ENCODE results near the gene CDC20B.

Gene CDC20B, protein sequence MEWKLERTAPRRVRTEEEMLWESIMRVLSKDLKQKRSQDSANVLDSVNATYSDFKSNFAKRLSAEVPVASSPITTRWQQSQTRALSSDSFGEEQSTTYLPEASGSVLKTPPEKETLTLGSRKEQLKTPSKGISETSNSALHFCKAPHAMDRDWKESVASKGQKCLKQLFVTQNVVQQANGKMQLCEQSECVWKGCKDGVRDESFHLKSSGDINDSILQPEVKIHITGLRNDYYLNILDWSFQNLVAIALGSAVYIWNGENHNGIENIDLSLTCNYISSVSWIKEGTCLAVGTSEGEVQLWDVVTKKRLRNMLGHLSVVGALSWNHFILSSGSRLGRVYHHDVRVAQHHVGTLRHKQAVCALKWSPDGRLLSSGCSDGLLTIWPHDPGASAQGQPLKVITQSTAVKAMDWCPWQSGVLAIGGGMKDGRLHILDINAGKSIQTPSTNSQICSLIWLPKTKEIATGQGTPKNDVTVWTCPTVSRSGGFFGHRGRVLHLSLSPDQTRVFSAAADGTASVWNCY

DNA sequence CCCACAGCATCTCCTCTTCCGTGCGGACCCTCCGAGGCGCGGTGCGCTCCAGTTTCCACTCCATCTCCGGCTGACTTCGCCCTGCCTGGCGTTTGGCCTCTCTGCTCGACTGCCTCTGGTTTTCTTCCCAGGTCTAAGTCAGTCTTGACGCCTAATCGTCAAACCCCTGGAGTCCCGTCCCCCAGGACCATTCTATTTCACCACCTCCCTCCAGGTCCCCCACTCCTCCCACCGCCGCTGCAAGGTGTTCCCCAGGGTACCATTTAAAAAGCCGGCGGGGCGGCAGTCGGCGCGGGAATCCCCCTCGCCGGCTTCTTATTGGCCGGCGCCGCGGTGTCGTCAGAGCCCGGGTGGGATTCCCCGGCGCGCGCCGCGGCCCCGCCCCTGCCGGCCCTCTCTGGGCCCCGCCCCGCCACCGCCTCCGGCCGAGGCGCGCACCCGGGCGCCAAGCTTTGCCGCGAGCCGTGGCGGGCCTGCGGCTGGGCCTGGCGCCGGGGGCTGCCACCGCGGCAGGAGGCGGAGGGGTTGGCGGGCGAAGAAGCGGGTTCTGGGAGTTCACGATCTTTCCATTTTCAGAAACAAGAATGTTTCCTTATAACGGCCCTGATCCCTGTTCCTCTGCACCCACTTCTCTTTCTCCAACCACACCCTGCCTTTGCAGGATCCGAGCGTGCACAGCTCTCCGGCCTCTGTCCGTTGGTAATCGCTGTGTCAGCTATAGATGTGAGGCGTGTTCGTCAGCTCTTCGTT is at the start of gene CDC20B:
Gene CDC20B (minus strand): TSS at position 241 of the 750 bp plus-strand sequence. CDS start 177 bp downstream, at position 64.
- peak; percentile 84 for DNase-seq

DNA sequence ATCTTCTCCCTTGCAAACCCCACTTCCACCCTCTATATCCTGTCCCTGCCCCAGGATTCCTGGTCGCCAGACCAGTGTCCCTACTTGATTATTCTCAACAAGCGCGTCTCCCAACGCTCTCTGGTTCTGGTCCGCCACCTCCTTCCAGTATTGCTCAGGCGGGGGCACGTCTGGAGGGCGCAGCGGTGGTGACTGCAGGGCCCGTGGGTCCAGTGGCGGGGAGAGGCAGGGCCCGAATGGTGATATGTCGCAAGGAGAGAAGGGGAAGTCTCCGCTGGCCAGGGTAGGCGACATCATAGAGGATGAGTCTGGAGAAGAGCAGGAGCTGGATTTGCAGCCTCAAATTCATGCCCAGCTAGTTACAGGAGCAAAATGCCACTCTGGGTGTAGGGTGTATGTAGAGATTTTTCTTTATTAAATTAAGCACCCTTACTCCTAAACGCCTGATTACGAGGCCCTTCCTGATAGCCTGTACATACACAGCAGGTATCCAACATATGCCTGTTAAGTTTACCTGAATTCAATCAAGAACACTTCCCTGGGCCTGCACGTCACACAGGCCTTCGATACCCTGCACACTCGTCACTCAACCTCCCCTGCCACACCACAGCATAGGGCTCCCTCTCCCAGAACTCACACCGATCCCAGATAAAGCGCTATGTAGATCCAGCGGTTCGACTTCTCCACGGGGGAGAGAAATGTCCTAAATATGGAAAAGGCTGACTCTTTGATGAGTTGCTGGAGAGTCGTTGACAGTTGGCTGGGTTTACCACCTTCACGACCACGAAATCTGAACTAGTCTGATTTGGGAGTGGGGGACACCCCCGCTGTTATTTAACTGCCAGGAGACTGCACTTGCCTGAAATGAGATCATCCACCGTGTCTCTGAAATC is 49.4 kb upstream of the CDC20B start:
- no peak for DNase-seq

DNA sequence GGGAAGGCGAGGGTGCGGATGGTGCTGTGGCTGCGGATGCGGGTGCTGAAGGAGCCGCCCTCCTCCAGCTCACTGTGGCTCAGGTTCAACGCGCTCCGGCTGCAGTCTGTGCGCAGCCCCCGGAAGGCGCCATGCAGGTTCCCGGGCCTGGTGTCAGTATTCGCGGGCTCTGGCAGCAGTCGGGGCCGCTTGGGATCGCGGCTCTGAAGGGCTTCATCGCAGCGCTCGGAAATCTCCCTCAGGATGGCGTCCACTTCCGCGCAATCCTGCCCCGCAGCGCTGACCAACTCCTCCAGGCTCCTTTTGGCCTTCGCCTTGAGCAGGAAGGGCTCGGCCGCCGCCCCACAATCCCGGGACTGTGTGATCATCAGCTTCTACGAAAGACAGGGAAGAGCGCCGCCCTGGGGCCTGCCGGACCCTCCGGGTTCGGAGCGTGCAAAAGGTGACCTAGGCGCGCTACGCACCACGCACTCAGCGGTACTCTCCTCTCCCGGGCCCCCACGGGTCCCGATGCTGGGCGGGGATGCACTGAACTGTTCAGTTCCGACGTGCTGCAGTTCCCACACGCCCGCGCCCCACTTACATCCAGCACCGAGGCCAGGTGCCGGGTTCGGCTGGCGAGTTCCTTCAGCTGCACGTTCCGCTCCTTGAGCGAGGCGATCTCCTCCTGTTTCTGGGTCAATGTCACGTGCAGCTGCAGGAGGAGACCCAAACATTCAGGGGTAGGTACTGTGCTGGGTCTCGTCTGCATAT is 47.6 kb upstream of the CDC20B start:
- no peak for DNase-seq

DNA sequence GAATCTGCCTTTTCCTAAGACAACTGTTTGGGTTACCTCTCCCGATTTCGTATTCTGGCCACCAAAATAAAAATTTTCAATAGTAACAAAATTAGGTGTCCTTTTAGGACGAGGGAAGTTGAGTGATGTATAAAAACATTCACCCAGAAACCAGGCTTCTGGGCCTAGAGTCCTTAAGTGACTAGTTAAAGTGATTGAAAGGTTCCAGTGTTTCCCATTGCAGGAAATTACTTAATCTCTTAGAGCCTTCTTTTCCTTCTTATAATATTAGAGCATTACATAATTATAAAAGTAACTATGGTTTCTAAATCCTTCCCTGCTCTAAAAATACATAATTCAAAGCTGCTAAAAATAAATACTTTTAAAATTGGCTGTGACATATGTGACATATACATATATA is 46.8 kb upstream of the CDC20B start:
- no peak for DNase-seq

DNA sequence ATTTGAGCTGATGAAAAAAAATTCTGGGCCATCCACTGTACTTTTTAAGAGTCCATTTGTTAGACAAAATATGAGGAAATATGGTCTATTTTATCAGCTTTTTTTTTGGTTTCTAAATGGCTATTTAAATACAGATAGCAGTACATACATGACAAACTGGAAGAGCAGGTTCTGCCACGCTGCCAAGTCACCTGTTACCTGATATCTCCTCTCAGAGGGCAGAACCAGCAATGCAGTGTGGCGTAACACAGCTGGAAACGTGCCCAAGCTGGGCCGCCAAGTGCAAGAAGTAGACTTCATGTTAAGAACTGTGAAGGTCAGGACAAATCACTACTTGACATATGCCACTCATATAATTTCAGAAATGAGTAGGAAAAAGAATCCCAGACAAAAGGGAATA is 46.0 kb upstream of the CDC20B start:
- DNase-seq, result no peak

DNA sequence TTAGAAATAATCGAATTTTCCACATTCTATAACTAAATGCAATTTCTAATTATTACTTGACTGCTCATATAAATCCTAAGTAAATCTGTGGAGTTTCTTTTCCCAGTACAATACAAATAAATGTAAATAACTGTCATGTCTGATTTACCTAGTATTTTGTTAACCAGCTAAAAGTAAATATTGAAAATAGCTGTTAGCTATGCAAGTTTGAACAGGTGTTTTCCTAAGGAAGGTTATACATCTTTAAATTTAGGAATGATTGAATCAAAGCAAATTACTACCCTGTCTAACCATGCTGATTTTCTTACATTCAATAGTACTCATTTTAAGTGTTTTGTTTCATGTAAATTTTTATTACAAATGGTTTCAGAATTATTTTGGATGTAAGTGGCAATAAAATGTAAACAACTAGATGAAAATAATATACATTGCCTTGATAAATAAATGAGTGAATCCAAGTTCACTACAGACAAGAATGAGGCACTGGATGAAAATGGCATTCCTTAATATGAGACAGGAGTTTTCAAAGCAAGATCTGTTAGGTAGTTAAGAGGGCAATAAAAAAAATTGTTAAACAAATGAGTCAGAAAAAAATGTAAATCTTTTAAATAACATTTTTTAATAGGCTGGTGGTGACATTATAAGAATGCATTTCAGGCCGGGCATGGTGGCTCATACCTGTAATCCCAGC is 38.4 kb upstream of the CDC20B start:
- DNase-seq, result no peak

DNA sequence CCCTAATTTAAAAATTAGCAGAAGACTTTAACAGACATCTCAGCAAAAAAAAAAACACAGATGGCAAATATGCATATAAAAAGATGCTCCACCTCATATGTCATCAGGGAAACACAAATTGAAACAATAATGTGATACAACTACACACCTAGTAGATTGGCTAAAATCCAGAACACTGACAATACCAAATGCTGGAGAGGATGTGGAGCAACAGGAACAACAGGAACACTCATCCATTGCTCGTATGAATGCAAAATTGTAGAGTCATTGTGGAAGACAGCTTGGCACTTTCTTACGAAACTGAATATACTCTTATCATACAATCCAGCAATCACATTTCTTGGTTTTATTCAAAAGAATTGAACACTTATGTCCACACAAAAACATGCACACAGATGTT is 32.0 kb upstream of the CDC20B start:
- DNase-seq, result no peak

DNA sequence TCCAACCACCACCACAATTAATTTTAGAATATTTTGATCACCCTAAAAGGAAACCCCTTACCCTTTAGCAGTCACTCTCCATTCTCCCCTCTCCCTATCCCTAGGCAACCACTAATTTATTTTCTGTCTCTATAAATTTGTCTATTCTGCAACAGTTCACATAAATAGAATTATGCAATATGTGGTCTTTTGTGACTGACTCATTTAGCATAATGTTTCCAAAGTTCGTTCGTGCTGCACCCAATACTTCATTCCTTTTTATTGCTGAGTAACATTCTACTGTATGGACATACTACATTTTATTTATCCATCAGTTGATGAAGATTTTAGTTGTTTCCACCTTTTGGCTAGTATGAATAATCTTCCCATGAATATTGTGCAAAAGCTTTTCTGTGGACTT is 18.2 kb upstream of the CDC20B start:
- no peak for DNase-seq

DNA sequence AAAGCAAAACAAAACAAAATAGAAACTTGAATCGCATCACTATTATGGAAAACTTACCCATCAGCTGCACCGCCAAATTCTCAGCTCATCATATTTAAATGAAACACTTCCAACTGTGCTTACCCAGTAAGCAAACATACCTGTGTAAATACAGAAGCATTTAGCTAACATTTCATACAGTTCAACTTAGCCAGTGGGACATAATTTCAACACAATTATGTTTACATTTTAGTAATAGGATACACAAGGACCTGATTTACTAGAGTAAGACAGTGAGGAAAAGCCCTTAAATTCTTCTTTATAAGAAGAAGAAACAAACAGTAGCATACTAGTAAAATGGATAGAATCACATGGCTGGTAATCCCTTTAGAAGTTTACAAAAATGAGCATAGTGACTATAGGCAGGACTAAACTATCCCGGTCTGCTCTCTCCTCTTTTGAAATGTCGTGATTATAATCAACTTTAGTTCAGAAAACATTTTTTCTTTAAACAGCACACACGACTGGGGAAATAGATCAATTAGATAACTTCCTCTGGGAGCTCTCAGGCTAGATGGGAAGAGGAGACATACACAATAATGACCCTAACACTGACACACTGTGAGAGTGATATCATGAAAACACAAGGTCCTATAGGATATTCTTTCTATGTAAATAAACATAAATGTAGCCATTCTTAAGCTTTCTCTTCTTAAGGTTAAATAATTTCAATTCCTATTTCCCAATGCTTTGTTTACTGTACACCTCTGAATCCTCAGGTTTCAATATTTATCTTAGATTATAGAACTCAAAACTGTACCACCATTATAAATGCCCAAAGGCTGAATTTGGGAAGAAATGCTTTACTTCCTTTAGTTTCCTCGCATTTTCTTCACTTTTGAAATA is 15.9 kb upstream of the CDC20B start:
- no peak for DNase-seq

DNA sequence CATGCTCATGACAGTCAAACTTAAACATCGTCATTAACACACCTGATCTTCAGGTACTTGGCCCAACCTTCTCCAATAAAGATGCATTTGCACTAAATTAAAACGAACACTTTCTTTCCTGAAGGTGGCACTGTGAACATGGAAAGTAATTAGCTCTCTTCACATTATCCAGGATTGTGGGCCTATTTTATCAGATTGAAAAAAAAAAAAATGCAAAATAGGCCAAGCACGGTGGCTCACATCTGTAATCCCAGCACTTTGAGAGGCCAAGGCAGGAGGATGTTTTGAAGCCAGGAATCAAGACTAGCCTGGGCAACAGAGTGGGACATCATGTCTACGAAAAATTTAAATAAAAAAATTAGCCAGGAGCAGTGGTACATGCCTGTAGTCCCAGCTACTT is 14.4 kb upstream of the CDC20B start:
- no peak for DNase-seq

DNA sequence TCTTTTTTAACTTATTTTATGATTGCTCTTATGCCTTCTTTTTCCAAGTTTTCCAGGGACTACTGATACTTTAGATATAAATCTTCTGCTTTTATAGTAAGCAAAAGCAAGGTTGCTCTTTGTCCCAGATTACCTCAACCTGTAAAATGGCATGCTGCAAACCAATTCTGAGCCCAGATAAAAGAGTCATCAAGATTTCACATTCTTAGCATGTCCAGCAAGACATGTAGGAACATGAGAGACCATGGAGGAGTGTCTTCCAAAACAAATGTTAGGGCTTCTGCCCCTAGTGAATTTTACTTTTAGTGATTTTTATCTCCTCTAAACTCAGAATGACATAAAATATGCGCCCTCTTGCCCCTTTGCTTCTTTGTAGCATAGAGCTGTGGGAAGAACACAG is 7.0 kb upstream of the CDC20B start:
- no peak for DNase-seq

DNA sequence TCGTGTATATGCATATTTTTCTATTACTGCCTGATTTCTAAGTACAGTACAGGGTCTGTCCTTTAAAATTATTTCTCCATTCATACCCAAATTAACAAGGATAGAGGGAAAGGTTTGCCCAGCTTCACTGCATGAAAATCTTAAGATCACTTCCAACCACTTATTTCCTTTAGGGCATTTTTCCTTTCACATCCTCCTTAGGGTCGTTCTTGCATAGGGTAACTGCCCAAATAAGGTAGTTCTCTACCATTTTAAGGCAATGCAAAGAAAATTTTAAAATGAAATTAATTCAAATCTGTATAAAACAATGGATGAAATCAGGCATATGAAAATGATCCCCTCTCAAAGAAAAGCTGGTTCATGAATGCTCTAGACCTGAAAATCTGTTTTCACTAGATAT is 4.1 kb upstream of the CDC20B start:
- DNase-seq, result no peak

DNA sequence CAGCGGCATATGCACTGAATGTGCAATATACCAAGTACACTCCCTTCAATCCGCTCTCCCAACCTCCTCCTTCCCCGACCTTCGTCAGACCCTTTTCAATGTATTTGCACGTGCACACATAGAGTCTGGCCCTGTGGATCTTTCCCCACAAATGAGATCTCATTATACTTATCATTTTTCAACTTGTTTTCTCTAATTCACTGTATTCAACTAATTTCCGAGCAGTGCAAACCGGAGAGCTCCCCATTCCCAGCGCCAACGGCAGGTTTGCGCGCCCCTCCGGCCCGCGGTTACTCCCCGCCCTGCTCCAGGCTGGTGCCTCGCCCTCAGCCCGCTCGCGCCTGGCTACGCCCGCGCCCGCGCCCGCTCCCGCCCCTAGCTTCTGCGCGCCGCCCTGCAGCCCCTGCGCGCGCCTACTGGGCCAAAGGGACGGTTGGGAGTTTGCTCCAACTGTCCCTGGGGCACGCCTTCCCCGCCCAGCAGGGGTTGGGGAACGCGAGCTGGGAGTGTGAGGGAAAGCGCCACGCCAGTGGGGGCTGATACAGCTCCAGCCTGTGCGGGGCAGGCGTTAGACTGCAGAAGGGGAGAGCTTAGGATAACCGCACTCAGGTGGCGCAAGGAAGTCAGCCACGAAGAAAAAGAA is 3.3 kb upstream of the CDC20B start:
- peak; percentile 44 for DNase-seq

DNA sequence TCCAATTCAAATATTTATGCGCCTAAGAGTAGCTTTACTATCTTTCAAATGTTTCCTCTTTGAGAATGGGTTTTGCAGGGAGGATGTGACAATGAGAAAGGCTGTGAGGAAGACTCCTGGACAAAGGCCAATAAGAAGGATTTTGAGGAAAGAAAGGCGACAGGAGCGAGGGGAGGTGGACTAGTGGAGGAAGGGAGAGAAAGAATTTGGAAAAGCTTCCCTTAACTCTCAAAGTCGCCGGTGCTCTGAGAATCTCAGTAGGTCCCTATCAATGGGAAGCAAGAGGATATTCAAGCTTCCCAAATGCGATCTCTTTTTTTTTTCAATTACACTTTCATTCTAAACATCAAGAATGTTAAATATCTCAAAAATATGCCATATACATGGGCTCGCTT is 2.8 kb upstream of the CDC20B start:
- DNase-seq, result no peak

DNA sequence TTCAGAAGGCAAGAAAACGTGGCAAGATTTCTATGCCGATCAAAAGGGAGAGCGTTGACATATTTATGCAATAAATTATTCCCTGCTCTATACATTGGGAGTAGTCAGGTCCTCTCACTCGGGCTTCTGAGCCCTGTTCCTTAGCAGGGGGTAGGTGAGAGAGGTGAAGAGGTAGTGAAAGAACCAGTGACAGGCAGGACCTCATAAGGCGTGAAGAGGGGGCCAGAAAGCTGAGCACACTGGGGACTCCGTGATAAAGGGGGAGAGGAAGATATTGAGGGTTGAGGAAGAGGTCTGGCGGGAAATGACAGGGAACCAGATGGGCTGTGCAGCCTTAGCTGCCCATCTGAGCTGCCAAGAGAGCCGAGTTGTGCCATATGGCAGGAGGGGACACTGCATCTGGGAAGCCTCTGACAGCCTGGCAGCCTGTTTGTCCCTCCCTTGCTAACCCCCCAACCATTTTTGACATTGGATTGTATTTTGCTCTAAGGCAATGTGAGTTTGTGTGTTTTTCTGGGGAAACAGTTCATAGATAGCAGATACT is 782 bp upstream of the CDC20B start:
- DNase-seq, result no peak

DNA sequence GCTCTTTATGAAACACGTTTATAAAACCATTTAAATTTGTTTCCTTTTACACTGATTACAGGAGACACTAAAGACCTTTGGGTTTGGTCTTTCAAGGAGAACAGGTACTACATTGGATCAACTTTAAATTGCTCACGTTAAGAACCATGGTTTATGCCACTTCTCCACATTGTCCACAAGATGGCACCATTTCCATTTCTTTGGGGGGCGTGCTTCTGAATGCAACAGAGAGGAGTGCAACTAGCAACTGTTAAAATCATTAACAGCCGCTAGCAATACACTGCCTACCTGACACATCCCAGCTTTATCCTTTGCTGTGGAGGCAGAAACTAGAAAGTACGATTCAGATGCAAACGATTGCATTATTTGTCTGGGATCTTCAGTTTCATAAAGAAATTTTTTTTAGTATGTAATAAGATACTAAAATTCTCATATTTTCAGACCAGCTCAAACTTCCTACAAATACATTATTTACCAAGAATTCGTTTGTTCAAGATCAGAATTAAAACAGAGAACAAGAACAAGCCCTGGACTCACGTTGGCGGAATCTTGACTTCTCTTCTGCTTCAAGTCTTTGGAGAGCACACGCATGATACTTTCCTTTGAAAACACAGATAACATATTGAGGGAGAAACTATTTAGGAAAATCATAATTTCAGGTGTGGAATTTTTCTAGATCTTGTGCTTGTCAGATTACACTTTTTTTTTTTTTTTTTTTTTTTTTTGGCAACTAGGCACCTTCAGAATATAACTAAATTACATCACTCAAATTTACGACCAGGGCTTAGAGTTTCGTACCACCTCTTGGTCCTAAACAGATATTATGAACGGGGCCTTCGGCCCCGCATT is 702 bp downstream of the CDC20B start:
- DNase-seq, result peak; percentile 66

DNA sequence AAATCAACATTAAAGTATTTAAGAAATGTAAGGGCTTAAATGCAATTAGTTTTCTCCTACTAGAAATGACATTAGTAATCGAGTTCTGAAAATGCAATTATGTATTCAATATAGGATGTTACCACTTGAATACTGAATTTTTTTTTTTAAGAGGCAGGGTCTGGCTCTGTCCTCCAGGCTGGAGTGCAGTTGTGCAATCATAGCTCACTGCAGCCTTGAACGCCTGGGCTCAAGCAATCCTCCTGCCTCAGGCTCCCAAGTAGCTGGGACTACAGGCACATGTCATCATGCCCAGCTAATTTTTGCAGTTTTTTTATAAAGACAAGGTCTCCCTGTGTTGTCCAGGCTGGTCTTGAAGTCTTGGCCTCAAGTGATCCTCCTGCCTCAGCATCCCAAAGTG is 1.5 kb downstream of the CDC20B start:
- DNase-seq, result no peak

DNA sequence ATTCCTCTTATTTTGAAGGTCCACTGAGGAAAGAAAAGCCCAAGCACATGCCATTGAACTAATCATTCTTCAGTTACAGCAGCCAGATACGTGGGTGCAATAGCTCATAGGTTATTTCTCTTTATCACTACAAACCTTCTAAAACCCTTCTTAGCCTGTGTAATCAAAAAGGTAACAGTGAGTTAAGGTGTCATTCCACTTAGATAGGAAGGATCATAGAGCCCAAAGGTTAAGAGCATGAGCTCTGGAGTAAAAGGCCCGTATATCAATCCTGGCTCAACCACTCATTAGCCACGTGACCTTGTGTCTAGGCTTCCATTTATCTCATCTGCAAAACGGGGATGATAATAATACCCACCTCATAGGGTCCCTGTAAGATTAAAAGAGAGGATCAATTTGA is 10.3 kb downstream of the CDC20B start:
- no peak for DNase-seq
